Stomach (tissue), 4 donors: ENCODE data around the gene POR.

ENCODE experiments used
- EP300 ChIP-seq: sonication (generic); formaldehyde crosslinking; IDR thresholded peaks from one replicate; pipeline ENCODE4 v1.6.1; 2017; ENCODE audit warnings: antibody characterized with exemption
- POLR2A ChIP-seq, 4 donors: fragments of 450-650 bp; IDR thresholded peaks; one replicate each; pipeline ENCODE4 v1.6.1; 2016; ENCODE audit warnings: antibody characterized with exemption in 4 of 4, control low read depth in 2 of 4, mild to moderate bottlenecking in 1 of 4, moderate library complexity in 1 of 4
- POLR2AphosphoS5 ChIP-seq, 3 donors: sonication (generic); formaldehyde crosslinking; IDR thresholded peaks; one replicate each; pipeline ENCODE4 v1.6.1; 2016; ENCODE audit warnings: antibody characterized with exemption in 3 of 3
- TF ChIP-seq, protein P1 (sequence below), 7 experiments: fragments of 450-650 bp in 4 of 7; fragments of 200-600 bp in 3 of 7; sonication (generic) in 3 of 7; IDR thresholded peaks; one replicate each; pipeline ENCODE4 v1.5.1; 2016 to 2019; ENCODE audit warnings: antibody characterized with exemption in 7 of 7, control low read depth in 2 of 7, mild to moderate bottlenecking in 1 of 7

GRCh38 chr7:75998038-75998437 lies 83.1 kb downstream of the POR start:
- TF ChIP-seq, protein P1, sequence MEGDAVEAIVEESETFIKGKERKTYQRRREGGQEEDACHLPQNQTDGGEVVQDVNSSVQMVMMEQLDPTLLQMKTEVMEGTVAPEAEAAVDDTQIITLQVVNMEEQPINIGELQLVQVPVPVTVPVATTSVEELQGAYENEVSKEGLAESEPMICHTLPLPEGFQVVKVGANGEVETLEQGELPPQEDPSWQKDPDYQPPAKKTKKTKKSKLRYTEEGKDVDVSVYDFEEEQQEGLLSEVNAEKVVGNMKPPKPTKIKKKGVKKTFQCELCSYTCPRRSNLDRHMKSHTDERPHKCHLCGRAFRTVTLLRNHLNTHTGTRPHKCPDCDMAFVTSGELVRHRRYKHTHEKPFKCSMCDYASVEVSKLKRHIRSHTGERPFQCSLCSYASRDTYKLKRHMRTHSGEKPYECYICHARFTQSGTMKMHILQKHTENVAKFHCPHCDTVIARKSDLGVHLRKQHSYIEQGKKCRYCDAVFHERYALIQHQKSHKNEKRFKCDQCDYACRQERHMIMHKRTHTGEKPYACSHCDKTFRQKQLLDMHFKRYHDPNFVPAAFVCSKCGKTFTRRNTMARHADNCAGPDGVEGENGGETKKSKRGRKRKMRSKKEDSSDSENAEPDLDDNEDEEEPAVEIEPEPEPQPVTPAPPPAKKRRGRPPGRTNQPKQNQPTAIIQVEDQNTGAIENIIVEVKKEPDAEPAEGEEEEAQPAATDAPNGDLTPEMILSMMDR (IDR thresholded peaks at IDR 0.05), result no peak
- TF ChIP-seq EP300 (no peak), POLR2A (IDR thresholded peaks at IDR 0.05) (no peak), POLR2AphosphoS5 (IDR thresholded peaks at IDR 0.05) (no peak)
